ENCODE measurements around the gene RUFY4.

The RUFY4 gene

GRCh38 chr2:218065239-218066006, 3.6 kb upstream of the RUFY4 start:
- DNase-seq: no peak

- no peak for DNase-seq
Observed at GRCh38 chr2:218066926-218067515, 2.0 kb upstream of the RUFY4 start.

GRCh38 chr2:218067523-218067922, 1.5 kb upstream of the RUFY4 start:
- DNase-seq: no peak

GRCh38 chr2:218069606-218070300, 700 bp downstream of the RUFY4 start:
- no peak for DNase-seq

GRCh38 chr2:218070587-218070986, 1.5 kb downstream of the RUFY4 start:
- no peak for DNase-seq

- no peak for DNase-seq
Observed at GRCh38 chr2:218071218-218071937, 2.3 kb downstream of the RUFY4 start.

GRCh38 chr2:218072002-218072401, 2.9 kb downstream of the RUFY4 start:
- DNase-seq: no peak

GRCh38 chr2:218072478-218073024, 3.5 kb downstream of the RUFY4 start:
- no peak for DNase-seq

- DNase-seq: no peak
Observed at GRCh38 chr2:218073185-218073584, 4.1 kb downstream of the RUFY4 start.

GRCh38 chr2:218074031-218074430, 5.0 kb downstream of the RUFY4 start:
- no peak for DNase-seq

GRCh38 chr2:218075975-218076811, 7.1 kb downstream of the RUFY4 start:
- DNase-seq: no peak

GRCh38 chr2:218077464-218078216, 8.6 kb downstream of the RUFY4 start:
- no peak for DNase-seq

GRCh38 chr2:218079943-218080913, 11.2 kb downstream of the RUFY4 start:
- DNase-seq: no peak

- DNase-seq: no peak
Observed at GRCh38 chr2:218081063-218081462, 12.0 kb downstream of the RUFY4 start.

GRCh38 chr2:218081695-218082094, 12.6 kb downstream of the RUFY4 start:
- no peak for DNase-seq

GRCh38 chr2:218082586-218083351, 13.7 kb downstream of the RUFY4 start:
- no peak for DNase-seq

- no peak for DNase-seq
Observed at GRCh38 chr2:218083352-218083676, 14.3 kb downstream of the RUFY4 start.

- DNase-seq: no peak
Observed at GRCh38 chr2:218086478-218086877, 17.4 kb downstream of the RUFY4 start.

GRCh38 chr2:218089259-218089658, 20.2 kb downstream of the RUFY4 start:
- no peak for DNase-seq

Measured in NCI-H226 (cell line).